NCI-H1105 treated with DMSO at 0.1 percent for 48 hours (cell line): ENCODE measurements around the gene ABHD13.

Source experiments
- DNase-seq: peaks from one replicate; lab custom pipeline; 2025; lab: John Stamatoyannopoulos, UW

ABHD13 gene

GRCh38 chr13:108283110-108283509, 64.9 kb downstream of the ABHD13 start:
- no peak for DNase-seq
